Stimulated activated CD4-positive, alpha-beta T cell treated with anti-CD3 and anti-CD28 coated beads, TNF-alpha, amount 100 ng/mL, for 1 hour (primary cell): ENCODE data around the gene KIF17.

Experiments used
- DNase-seq, 3 donors: peaks; one replicate each; pipeline ENCODE4 v3.0.0-alpha.2; 2020; ENCODE audit warnings: low read depth in 3 of 3, low spot score in 1 of 3

KIF17 gene

GRCh38 chr1:20626524-20626923 is 91.3 kb downstream of the KIF17 start:
- no peak for DNase-seq

GRCh38 chr1:20626098-20626427 is 91.7 kb downstream of the KIF17 start:
- no peak for DNase-seq

- DNase-seq, result no peak
Measured at GRCh38 chr1:20625176-20626097, 92.4 kb downstream of the KIF17 start.

GRCh38 chr1:20624709-20625108 is 93.1 kb downstream of the KIF17 start:
- DNase-seq, result no peak

- no peak for DNase-seq
Measured at GRCh38 chr1:20621012-20621411, 96.8 kb downstream of the KIF17 start.

- DNase-seq, result no peak
Measured at GRCh38 chr1:20619999-20620398, 97.8 kb downstream of the KIF17 start.

- no peak for DNase-seq
Measured at GRCh38 chr1:20618550-20618949, 99.3 kb downstream of the KIF17 start.

GRCh38 chr1:20616847-20617487 is 100.8 kb downstream of the KIF17 start:
- DNase-seq, result no peak

- DNase-seq, result no peak
Measured at GRCh38 chr1:20615946-20616846, 101.6 kb downstream of the KIF17 start.

- DNase-seq, result no peak
Measured at GRCh38 chr1:20614131-20614579, 103.7 kb downstream of the KIF17 start.
